Stimulated activated CD8-positive, alpha-beta memory T cell treated with anti-CD3 and anti-CD28 coated beads, Interleukin-7, amount 100 ng/mL, for 4 hours (primary cell): ENCODE results near the gene CDK2.

Experiments
- DNase-seq, 2 donors: peaks; one replicate each; pipeline ENCODE4 v3.0.0-alpha.2; 2020; ENCODE audit warnings: low read depth in 2 of 2

Gene CDK2

DNA sequence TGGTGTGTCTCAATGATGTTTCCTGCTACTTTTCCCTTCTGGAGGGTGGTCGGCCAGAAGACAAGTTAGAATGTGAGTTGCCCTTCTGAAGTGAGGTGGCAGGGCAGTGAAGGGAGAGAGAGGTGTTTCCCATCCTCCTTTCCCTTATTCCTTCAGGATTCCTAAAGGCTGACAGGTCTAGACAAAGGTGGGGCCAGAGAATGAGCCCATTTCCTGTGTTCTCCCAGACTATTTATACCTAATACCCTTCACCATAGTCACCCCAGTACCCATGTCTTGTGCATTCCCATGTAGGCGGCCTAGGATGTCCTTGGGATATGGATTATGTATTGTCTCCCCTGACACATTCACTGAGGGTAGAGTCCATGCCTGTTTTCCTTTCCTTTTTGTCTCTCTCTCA is 28.6 kb upstream of the CDK2 start:
- DNase-seq = no peak

DNA sequence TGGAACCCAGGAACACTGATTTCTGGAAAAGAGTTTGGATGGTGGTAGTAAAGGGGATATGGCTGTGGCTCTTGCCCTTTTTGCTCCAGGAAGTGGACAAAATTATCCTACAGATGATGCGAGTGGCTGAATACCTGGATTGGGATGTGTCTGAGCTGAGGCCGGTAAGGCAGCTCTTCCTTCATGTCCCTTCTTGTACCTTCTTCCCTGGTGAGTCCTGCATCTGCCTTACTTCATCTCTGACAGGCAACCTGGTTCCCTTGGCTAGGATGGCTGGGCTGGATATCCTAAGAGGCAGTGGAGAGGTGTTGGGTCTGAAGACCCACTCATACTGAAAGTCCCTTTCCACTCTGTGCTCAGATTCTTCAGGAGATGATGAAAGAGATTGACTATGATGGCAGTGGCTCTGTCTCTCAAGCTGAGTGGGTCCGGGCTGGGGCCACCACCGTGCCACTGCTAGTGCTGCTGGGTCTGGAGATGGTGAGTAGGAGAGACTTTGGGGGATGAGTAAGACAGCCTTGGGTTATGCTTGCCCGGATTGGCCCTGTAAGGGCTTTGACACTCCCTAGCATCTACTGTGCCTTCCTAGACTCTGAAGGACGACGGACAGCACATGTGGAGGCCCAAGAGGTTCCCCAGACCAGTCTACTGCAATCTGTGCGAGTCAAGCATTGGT is 27.7 kb upstream of the CDK2 start:
- DNase-seq = no peak

GRCh38 chr12:55940065-55940732 is 26.4 kb upstream of the CDK2 start:
- DNase-seq = peak; percentile 69 to 70

- DNase-seq = no peak
Measured at GRCh38 chr12:55942055-55942454, 24.6 kb upstream of the CDK2 start.

- DNase-seq = no peak
Measured at GRCh38 chr12:55942577-55943136, 24.0 kb upstream of the CDK2 start.

DNA sequence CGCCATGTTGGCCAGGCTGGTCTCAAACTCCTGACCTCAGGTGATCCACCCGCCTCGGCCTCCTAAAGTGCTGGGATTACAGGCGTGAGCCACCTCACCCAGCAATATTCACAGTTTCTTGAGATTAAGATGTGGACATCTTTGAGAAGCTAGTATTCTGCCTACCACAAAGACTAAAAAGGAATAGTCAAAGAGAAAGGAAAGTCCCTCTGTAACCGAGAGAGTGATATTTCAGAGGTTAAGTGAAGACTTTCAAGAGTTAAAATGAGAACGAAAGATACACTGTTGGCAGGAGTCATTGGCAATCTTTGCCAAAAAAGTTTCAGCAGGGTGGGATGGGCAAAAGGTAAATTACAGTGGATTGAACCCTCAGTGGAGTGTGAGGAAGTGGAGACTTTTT is 20.1 kb upstream of the CDK2 start:
- DNase-seq = no peak

DNA sequence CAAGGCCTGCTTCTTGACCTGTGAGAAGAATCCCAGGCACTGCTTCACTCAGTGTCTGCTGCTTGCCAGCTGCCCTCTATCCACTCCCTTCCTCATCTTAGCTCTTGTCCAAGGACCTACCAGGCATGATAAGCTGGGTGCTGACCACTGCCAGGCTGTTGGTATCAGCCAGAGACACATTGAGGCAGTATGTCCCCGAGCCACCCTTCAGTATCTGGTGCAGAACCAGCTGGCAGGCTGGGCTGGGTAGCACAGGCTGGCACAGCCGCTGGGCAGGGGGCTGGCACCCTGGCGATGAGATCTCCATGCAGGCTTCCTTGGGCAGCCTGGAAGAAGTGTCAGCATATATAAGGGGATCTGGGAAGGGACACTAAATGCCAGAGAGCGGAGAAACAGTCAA is 11.3 kb upstream of the CDK2 start:
- no peak for DNase-seq

- DNase-seq = peak in 1 of 2 donors; percentile 38
Measured at GRCh38 chr12:55955800-55956508, 10.7 kb upstream of the CDK2 start.

DNA sequence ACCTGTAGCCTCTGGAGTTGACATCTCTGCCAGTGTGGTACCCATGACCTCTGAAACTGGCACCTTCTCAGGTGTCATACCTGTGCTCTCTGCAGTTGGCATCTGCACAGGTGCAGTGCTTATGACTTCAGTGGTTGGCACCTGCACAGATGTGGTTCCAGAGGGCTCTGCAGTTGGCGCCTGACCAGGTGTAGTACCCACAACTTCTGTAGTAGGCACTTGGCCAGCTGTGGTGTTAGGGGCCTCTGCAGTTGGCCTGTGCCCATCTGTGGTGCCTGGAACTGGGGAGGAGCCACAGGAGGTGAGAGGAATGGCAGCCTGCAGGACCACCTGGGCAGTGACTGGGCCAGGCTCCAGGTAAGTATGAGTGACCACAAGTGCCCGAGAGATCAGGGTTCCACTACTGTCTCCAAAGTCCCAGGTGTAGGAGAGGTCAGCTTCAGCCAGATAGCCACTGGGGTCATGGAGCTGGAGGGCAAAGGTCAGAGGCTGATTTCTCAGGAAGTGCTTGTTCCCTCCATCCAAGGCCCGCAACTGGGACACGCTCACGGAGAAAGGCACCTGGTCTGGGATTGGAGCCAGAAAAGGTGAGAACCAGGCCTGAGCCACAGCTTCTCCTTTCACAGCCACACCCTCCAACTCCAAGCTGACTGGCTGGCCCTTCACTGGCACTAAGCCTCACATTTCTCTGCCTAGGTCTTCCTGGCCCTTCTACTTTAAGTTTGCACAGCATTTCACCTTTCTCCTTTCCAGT is 9.3 kb upstream of the CDK2 start:
- no peak for DNase-seq

GRCh38 chr12:55963760-55964159 is 2.9 kb upstream of the CDK2 start:
- no peak for DNase-seq

GRCh38 chr12:55965240-55965639 is 1.4 kb upstream of the CDK2 start:
- no peak for DNase-seq

GRCh38 chr12:55965941-55966407 is 656 bp upstream of the CDK2 start, which contains the start of gene PMEL:
Gene PMEL (minus strand): TSS chr12:55966042. CDS start chr12:55966011, 31 bp downstream.
- DNase-seq = no peak

GRCh38 chr12:55969356-55969755 is 2.7 kb downstream of the CDK2 start:
- DNase-seq = no peak

DNA sequence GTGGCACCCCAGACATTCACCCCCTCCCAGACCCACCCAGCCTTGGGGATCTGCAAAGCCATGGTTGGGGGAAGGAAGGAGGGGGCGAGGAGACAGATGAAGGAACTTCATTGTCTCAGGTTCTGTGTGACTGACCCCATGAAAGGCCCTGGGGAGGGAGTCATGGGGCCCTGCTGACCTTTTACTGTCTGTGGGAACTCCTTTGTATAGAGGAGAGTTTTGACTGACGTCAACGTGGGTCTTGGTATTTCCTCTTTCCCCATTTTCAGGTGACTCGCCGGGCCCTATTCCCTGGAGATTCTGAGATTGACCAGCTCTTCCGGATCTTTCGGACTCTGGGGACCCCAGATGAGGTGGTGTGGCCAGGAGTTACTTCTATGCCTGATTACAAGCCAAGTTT is 4.1 kb downstream of the CDK2 start:
- no peak for DNase-seq

- no peak for DNase-seq
Measured at GRCh38 chr12:55972042-55972441, 5.4 kb downstream of the CDK2 start.

DNA sequence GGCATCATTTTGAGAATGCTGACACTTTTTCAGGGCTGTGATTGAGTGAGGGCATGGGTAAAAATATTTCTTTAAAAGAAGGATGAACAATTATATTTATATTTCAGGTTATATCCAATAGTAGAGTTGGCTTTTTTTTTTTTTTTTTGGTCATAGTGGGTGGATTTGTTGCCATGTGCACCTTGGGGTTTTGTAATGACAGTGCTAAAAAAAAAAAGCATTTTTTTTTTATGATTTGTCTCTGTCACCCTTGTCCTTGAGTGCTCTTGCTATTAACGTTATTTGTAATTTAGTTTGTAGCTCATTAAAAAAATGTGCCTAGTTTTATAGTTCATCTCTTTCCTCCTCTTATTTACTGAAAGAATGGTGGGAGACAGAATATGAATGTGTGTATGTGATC is 5.8 kb downstream of the CDK2 start:
- DNase-seq = no peak

GRCh38 chr12:55972911-55973598 is 6.4 kb downstream of the CDK2 start:
- DNase-seq = no peak

DNA sequence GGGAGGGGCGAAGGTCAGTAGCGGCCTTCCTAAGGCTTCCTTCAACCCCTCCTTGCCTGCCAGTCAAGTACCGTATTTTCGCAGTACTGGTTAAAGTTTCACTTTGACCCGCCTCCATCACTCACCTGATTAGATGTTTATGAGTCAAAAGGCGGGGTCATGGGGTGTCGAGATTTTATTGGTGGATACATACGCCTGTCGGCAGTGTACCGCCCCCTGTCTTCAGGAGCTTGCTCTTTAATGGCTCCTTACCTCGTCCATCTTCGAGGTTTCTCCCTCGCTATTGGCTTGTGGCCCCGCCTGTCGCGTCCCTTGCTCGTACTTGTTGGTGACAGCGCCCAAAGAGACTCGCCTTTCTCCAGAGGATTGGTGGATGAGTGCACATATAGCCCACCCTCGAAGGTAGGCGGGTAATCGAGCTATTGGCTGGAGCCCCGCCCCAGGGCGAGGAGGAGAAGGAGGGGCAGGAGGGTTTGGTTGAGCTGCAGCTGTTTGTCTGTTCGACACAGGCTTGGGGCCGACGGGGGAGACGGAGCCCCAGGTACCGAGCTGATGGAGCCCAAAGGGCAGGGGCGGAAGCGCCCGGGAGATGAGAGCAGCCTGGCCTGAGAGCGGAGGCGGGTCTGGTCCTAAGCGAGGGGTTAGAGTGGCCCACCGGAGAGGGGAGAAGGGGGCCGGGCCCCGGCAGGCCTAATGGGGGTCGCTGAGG is 7.1 kb downstream of the CDK2 start, which contains the start of gene RAB5B:
Gene RAB5B, plus strand, starts transcription at position 480 of the 709 bp plus-strand sequence. CDS start 12,883 bp downstream, outside the sequence.
- peak; percentile 97 to 99 for DNase-seq

- peak in 1 of 2 donors; percentile 10 for DNase-seq
Measured at GRCh38 chr12:55974308-55974730, 7.7 kb downstream of the CDK2 start.

DNA sequence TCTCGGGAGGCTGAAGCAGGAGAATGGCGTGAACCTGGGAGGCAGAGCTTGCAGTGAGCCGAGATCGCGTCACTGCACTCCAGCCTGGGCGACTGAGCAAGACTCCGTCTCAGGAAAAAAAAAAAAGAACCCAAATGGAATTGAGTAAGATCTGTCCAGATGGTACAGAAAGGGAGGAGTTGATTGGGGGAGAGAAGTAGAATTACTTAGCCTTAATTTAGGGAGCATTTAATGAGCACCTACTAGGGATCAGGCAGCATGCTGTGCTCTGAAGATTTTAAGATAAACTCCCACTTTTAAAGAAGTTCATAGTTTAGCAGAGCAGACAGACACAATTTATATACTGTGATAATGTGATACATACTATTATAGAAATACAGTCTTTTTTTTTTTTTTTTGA is 11.8 kb downstream of the CDK2 start:
- DNase-seq = no peak
